GM23248 (cell line): ENCODE results near the gene RALGAPB. TPM values are rescaled to one million over a fixed set of nuclear protein-coding genes. Genes with fewer than 3 reads are reported as not detected.

Experiments used
- DNase-seq: peaks from one replicate; pipeline ENCODE4 v3.0.0-alpha.2; 2015
- H2AFZ ChIP-seq: fragments of 200-600 bp; sonication (generic); 2 replicates; pipeline ENCODE4 v1.6.1; 2016; ENCODE audit warnings: antibody characterized with exemption
- H3F3A ChIP-seq: fragments of 200-600 bp; sonication (generic); 2 replicates; pipeline ENCODE4 v1.6.1; 2016; ENCODE audit warnings: mild to moderate bottlenecking, antibody characterized with exemption, mixed run types; ENCODE audit not compliant: insufficient read depth
- H3K27ac ChIP-seq: fragments of 200-600 bp; sonication (generic); 2 replicates; pipeline ENCODE4 v1.5.1; 2016; ENCODE audit warnings: mild to moderate bottlenecking
- H3K27me3 ChIP-seq: fragments of 200-600 bp; sonication (generic); replicated peaks from 2 replicates; pipeline ENCODE4 v1.6.1; 2016; ENCODE audit warnings: mild to moderate bottlenecking; ENCODE audit not compliant: insufficient read depth
- H3K36me3 ChIP-seq: fragments of 200-600 bp; sonication (generic); 2 replicates; pipeline ENCODE4 v1.6.1; 2016; ENCODE audit warnings: low read depth, mild to moderate bottlenecking
- H3K4me1 ChIP-seq: fragments of 200-600 bp; sonication (generic); 2 replicates; pipeline ENCODE4 v1.6.1; 2016; ENCODE audit warnings: mild to moderate bottlenecking; ENCODE audit not compliant: insufficient read depth
- H3K4me2 ChIP-seq: fragments of 200-600 bp; sonication (generic); one replicate; pipeline ENCODE4 v1.6.1; 2016; ENCODE audit warnings: mild to moderate bottlenecking; ENCODE audit not compliant: unreplicated experiment
- H3K4me3 ChIP-seq: fragments of 200-600 bp; sonication (generic); 2 replicates; pipeline ENCODE4 v1.5.1; 2016; ENCODE audit warnings: mild to moderate bottlenecking
- H3K79me2 ChIP-seq: fragments of 200-600 bp; sonication (generic); 2 replicates; pipeline ENCODE4 v1.6.1; 2016; ENCODE audit warnings: mild to moderate bottlenecking; ENCODE audit not compliant: insufficient read depth
- H3K9ac ChIP-seq: fragments of 200-600 bp; sonication (generic); 2 replicates; pipeline ENCODE4 v1.6.1; 2016; ENCODE audit warnings: mild to moderate bottlenecking
- H3K9me2 ChIP-seq: fragments of 200-600 bp; sonication (generic); 2 replicates; pipeline ENCODE4 v1.6.1; 2016; ENCODE audit warnings: mixed run types, mild to moderate bottlenecking, moderate library complexity; ENCODE audit not compliant: insufficient read depth
- H3K9me3 ChIP-seq: fragments of 200-600 bp; sonication (generic); one replicate; pipeline ENCODE4 v1.6.1; 2017; ENCODE audit warnings: low read depth
- H4K20me1 ChIP-seq: fragments of 200-600 bp; sonication (generic); 2 replicates; pipeline ENCODE4 v1.6.0; 2016; ENCODE audit not compliant: insufficient read depth
- EZH2 ChIP-seq: fragments of 200-600 bp; sonication (generic); IDR thresholded peaks from 2 replicates; pipeline ENCODE4 v1.6.1; 2018; ENCODE audit warnings: antibody characterized with exemption, mild to moderate bottlenecking; ENCODE audit not compliant: insufficient read depth, poor library complexity, severe bottlenecking
- EZH2phosphoT487 ChIP-seq: fragments of 200-600 bp; sonication (generic); IDR thresholded peaks from 2 replicates; pipeline ENCODE4 v1.6.1; 2018; ENCODE audit warnings: antibody characterized with exemption, moderate library complexity, mild to moderate bottlenecking, low read depth; ENCODE audit not compliant: insufficient read depth
- WGBS, 2 experiments: methylation state at CpG; one replicate each; pipeline ENCODE4 v1.1.6; 2015 to 2017; ENCODE audit warnings: low lambda C conversion rate in 2 of 2, low coverage in 1 of 2; ENCODE audit errors: missing lambda C conversion rate in 2 of 2; 5-methylcytosine and 5-hydroxymethylcytosine counted together
- in situ Hi-C: fragments of 300-500 bp; cut with MboI; formaldehyde crosslinking; loops from 2 replicates; pipeline ENCODE4 v1.15.0; 2020
- polyA plus RNA-seq: library from polyadenylated mRNA; unstranded; fragments of >200 nt; fragmentation: Nextera tagmentation; extraction: Ambion mirVana; gene quantifications from 2 replicates; pipeline ENCODE4 v1.2.1, GENCODE V29; 2016
- total RNA-seq: library from RNA; depleted of rRNA; stranded (reverse); fragments of >200 nt; shearing (Covaris generic); gene quantifications from 2 replicates; pipeline ENCODE4 v1.2.3, GENCODE V29; 2014

The RALGAPB gene
- total and polyA plus RNA-seq, 2 experiments from 2014 or later = 9.8 to 20.2 TPM

DNA sequence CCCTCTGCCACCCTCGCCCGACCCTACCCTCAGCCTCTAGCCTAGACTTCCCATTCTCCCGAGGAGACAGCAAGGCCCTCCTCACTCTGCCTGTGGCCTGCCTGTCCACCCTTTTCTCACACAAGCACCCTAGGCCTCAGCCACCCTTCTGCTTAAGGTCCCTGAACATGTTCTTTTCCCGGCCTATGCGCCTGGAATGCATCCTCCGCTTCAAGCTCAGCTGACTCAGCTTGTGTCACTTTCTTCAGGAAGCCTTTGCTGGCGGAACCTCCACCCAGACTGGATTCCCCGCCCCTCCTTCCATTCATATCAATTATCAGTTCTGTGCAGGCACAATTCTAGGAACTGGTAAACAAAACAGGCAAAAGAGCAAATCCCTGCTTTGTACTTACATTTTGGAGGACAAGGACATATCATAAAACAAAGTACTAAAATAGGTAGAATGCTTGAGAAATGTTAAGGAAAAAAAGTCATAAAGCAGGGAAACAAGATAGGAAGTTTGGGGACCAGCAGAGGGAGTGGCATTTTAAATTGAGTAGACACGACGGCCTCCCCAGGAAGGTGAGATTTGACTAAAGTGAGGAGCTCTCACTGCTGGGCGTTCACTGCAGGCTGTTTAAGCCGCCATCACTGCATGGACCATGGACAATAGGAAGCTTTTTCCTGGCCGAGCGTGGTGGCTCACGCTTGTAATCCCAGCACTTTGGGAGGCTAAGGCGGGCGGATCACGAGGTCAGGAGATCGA lies 19.6 kb upstream of the RALGAPB start:
- peaks cover 1% of the 10 kb centered on the region; the same call in 1 of the 2 replicates for H3K79me2 ChIP-seq
- WGBS, 2 experiments = 71 to 76% methylated on average over 19 of the region's 19 CpGs
- H3F3A ChIP-seq = peaks cover 10% of the 10 kb centered on the region
- no peaks in the 10 kb centered on the region for H4K20me1 ChIP-seq
- no peak overlapping the region for H3K4me2 ChIP-seq
- TF ChIP-seq EZH2phosphoT487 = no peak
- TF ChIP-seq EZH2 = no peak
- H3K4me3 ChIP-seq = no peak overlapping the region
- H3K27ac ChIP-seq = peak overlapping the region; percentile 61
- H3K36me3 ChIP-seq = peaks cover 8% of the 10 kb centered on the region; the same call in 1 of the 2 replicates
- no peaks in the 10 kb centered on the region for H3K27me3 ChIP-seq
- peak overlapping the region; percentile 58 for H2AFZ ChIP-seq
- H3K9me3 ChIP-seq = no peaks in the 10 kb centered on the region
- in situ Hi-C loops = no loop called here
- DNase-seq = peak; percentile 82
- peak overlapping the region; percentile 32; the same call in 1 of the 2 replicates for H3K9ac ChIP-seq
- H3K9me2 ChIP-seq = no peaks in the 10 kb centered on the region
- H3K4me1 ChIP-seq = peaks cover 33% of the 10 kb centered on the region

DNA sequence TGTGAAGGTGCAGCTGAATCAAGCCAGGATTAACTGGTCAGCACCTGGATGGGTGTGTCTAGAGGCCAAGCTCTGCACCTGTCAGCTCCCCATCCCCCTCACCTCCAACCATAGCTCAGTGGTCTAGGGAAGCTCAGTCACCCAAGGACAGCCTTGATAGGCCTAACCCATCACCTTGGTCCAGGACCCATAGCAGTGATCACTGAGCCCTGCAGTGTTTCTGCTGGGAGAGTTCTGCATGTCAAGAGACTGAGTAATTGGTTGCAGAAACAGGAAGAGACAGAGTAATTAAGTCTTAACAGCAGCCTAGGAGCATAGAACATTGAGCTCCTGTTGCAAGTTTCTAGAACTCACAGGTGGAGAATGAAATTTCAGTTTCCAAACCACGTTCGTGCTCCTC lies 18.7 kb upstream of the RALGAPB start:
- no peak for DNase-seq
- WGBS, 2 experiments = 95 to 98% methylated on average over 2 of the region's 2 CpGs
- in situ Hi-C loops = no loop called here
- H3K27ac ChIP-seq = no peak overlapping the region
- no peaks in the 10 kb centered on the region for H4K20me1 ChIP-seq
- H3K4me2 ChIP-seq = no peak overlapping the region
- no peak overlapping the region for H3K9ac ChIP-seq
- peaks cover 8% of the 10 kb centered on the region; the same call in 1 of the 2 replicates for H3K36me3 ChIP-seq
- H3K79me2 ChIP-seq = no peaks in the 10 kb centered on the region
- peaks cover 10% of the 10 kb centered on the region for H3F3A ChIP-seq
- no peak overlapping the region for H3K4me3 ChIP-seq
- H3K9me3 ChIP-seq = no peaks in the 10 kb centered on the region
- H3K9me2 ChIP-seq = no peaks in the 10 kb centered on the region
- no peak overlapping the region for H2AFZ ChIP-seq
- peaks cover 33% of the 10 kb centered on the region for H3K4me1 ChIP-seq
- TF ChIP-seq EZH2 = no peak
- TF ChIP-seq EZH2phosphoT487 = no peak
- no peaks in the 10 kb centered on the region for H3K27me3 ChIP-seq

DNA sequence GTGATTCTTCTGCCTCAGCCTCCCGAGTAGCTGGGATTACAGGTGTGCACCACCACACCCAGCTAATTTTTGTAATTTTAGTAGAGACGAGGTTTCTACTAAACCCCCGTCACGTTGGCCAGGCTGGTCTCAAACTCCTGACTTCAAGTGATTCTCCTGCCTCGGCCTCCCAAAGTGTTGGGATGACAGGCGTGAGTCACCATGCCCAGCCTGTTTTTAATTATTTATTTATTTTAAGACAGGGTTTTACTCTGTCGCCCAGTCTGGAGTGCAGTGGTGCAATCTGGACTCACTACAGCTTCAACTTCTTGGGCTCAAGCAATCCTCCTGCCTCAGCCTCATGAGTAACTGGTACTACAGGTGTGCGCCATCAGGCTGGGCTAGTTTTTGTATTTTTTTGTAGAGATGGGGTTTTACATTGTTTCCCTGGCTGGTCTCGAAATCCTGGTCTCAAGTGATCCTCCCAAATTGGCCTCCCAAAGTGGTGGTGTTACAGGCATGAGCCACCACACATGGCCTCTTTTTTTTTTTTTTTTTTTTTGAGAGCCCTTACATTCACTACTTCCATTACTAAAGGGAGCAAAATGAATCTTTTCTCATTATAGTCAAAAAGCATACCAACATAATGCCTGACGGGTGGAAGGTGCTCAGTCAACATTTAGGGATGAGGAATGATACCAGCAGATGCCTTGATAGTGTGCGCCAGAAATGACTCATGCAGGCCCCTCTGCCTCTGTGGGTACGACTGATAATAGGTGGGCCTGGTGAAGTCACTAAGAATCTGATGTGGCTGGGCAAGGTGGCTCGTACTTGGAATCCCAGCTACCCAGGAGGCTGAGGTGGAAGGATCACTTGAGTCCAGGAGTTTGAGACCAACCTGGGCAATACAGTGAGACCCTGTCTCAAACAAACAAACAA lies 17.8 kb upstream of the RALGAPB start:
- Histone ChIP-seq H4K20me1 (no peaks in the 10 kb centered on the region), H3K27me3 (no peaks in the 10 kb centered on the region), H3K4me2 (no peak overlapping the region), H3F3A (peaks cover 10% of the 10 kb centered on the region), H3K79me2 (no peaks in the 10 kb centered on the region), H3K36me3 (peaks cover 8% of the 10 kb centered on the region; the same call in 1 of the 2 replicates), H3K9ac (no peak overlapping the region), H3K9me3 (no peaks in the 10 kb centered on the region), H3K27ac (no peak overlapping the region), H3K4me3 (no peak overlapping the region), H3K9me2 (no peaks in the 10 kb centered on the region), H3K4me1 (peaks cover 31% of the 10 kb centered on the region), H2AFZ (no peak overlapping the region)
- no peak for DNase-seq
- in situ Hi-C loops = no loop called here
- 92% methylated on average over 13 of the region's 13 CpGs for WGBS, 2 experiments
- TF ChIP-seq EZH2 = no peak
- TF ChIP-seq EZH2phosphoT487 = no peak

GRCh38 chr20:38458314-38458713 lies 14.3 kb upstream of the RALGAPB start:
- Histone ChIP-seq H3K9me2 (no peaks in the 10 kb centered on the region), H4K20me1 (no peaks in the 10 kb centered on the region), H3K4me3 (no peak overlapping the region), H2AFZ (no peak overlapping the region), H3K4me1 (peaks cover 5% of the 10 kb centered on the region; the same call in 1 of the 2 replicates), H3K36me3 (no peaks in the 10 kb centered on the region), H3K9ac (no peak overlapping the region), H3K27ac (no peak overlapping the region), H3K79me2 (no peaks in the 10 kb centered on the region), H3K9me3 (no peaks in the 10 kb centered on the region), H3K4me2 (no peak overlapping the region), H3K27me3 (no peaks in the 10 kb centered on the region), H3F3A (peaks cover 4% of the 10 kb centered on the region; the same call in 1 of the 2 replicates)
- no peak for TF ChIP-seq EZH2phosphoT487
- TF ChIP-seq EZH2 = no peak
- no peak for DNase-seq
- WGBS, 2 experiments = 84 to 89% methylated on average over 5 of the region's 5 CpGs
- in situ Hi-C loops = no loop called here
